ENCODE measurements around the gene NFIB. TPM values are rescaled to one million over a fixed set of nuclear protein-coding genes. Genes with fewer than 3 reads are reported as not detected.
A peak's percentile ranks its signal among the peaks of the same experiment; 100 is the strongest.

The NFIB gene
- total RNA-seq, 2 experiments from 2014 or later: 13.7 to 25.1 TPM

DNA sequence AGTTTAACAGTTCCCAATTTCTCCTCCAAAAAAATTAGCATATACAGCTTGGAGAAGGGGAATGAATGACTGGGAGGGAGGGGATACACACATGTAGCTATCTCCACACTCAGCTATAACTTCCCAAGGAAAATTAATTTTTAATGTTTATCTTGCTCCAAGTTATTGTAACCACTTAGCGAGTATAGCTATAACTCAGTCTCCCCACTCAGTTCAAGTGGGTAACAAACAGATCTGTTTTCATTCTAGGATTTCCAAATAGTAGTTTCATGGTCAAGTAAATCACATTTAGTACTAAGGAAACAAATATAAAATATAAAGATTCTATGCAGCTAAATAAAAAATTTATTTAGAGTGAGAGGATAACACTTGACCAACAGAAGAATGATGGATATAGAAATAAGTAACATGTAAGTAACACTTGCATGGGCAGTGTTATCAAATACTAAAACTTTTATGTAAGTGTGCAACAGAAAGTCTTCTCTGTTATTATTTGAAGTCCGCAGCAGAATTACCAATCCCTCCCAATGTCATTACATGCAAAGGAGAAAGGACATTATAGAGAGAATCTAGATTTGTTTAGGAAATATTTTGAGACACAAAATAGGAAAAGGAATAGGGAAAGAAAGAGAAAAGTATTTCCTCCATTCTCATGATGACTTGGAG is 10.2 kb upstream of the NFIB start:
- no peak overlapping the region; the same call in 1 of the 2 replicates for H2AFZ ChIP-seq (ENCODE audit: low read length)
- peak overlapping the region; percentile 78 for H3K4me2 ChIP-seq (ENCODE audit: low read length)
- POLR2A ChIA-PET: interaction anchor here (0.5 to 1.6 kb wide), 7 partner anchors 13 to 363 kb away, joined by 3 to 8 read pairs (median 4); no protein-coding TSS in a partner anchor

DNA sequence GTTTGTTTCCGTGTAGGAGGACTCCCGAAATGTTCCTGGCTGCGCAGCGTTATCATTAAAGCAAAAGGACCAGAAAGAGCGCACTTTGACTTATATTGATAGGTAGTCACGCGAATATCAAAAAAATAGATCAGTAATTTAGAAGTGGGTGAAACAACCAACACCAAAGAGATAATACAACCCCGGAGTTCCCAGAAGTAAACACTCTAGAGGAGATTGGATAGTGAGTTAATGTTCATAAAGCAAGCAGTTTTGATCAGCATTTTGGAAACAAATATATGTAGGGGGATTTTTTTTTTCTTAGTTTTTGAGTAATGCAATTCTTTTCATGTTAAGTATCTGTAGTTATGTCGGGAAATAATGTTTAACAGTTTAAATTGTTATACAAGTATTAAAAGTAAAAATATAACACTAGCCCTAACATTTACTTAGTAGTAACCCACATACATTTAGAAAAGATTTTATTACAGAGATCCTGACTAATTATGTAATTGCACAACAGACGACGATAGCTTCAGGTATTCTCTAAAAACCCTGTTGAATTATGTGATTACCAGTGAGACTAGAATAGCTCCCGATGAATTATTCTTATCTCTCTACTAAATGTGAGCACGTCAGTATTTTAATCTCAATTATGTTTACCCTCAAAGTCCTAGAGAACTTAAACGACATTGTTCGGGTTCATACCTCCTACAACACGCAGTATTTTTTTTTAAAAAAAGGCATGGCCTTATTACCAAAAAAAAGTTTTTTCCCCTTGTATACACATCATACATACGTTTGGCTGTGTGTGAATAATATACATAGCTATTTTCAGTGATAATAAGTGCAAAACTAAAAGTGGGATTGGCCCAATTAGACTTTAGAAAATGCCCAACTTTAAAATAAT is 9.4 kb upstream of the NFIB start:
- Histone ChIP-seq H3K27ac (ENCODE audit: low read depth, low read length, poor library complexity, severe bottlenecking) (peak overlapping the region; percentile 86), H3K79me2 (ENCODE audit: insufficient read depth, low read depth, low read length) (peaks cover 30% of the 10 kb centered on the region; the same call in 1 of the 2 replicates), H3K9me2 (ENCODE audit: insufficient read depth, low read length) (no peaks in the 10 kb centered on the region), H3K4me3 (ENCODE audit: low read depth, low read length, poor library complexity, severe bottlenecking) (peak overlapping the region; percentile 83), H4K20me1 (ENCODE audit: insufficient read depth, low read length) (no peaks in the 10 kb centered on the region), H3K4me2 (ENCODE audit: low read length) (peak overlapping the region; percentile 78), H3K4me1 (ENCODE audit: insufficient read depth, low read length, poor library complexity, severe bottlenecking) (peaks cover 50% of the 10 kb centered on the region), H3K9me3 (ENCODE audit: low read length) (no peaks in the 10 kb centered on the region), H2AFZ (ENCODE audit: low read length) (peak overlapping the region; percentile 84), H3K36me3 (ENCODE audit: insufficient read depth, low read length) (no peaks in the 10 kb centered on the region)
- TF ChIP-seq, protein P1, sequence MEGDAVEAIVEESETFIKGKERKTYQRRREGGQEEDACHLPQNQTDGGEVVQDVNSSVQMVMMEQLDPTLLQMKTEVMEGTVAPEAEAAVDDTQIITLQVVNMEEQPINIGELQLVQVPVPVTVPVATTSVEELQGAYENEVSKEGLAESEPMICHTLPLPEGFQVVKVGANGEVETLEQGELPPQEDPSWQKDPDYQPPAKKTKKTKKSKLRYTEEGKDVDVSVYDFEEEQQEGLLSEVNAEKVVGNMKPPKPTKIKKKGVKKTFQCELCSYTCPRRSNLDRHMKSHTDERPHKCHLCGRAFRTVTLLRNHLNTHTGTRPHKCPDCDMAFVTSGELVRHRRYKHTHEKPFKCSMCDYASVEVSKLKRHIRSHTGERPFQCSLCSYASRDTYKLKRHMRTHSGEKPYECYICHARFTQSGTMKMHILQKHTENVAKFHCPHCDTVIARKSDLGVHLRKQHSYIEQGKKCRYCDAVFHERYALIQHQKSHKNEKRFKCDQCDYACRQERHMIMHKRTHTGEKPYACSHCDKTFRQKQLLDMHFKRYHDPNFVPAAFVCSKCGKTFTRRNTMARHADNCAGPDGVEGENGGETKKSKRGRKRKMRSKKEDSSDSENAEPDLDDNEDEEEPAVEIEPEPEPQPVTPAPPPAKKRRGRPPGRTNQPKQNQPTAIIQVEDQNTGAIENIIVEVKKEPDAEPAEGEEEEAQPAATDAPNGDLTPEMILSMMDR (conservative IDR thresholded peaks at IDR 0.05; ENCODE audit: low read length): no peak
- TF ChIP-seq EZH2phosphoT487 (IDR thresholded peaks at IDR 0.05; ENCODE audit: borderline replicate concordance, low read depth, low read length): no peak
- BruUV-seq (replicated peaks): TSS peak; percentile 86
- ChIA-PET CTCF (ENCODE audit: unreplicated experiment) (no interaction called here), POLR2A (interaction anchor here (0.5 to 1.6 kb wide), 8 partner anchors 12 to 364 kb away, joined by 3 to 8 read pairs (median 4); no protein-coding TSS in a partner anchor)
- no peak for DNase-seq (ENCODE audit: low spot score)
- intact Hi-C loops (cut with micrococcal nuclease; ENCODE audit: unreplicated experiment): loop anchor here (2.0 to 5.0 kb wide), 5 partner anchors 167 to 1229 kb away; partner anchors contain the start of genes CCDC171, SNAPC3 and ZDHHC21

More for the DNA sequence above, 10.2 kb upstream of the NFIB start:
- no peak for DNase-seq (ENCODE audit: low spot score)
- Histone ChIP-seq H3K27ac (ENCODE audit: low read depth, low read length, poor library complexity, severe bottlenecking) (no peak overlapping the region), H3K4me1 (ENCODE audit: insufficient read depth, low read length, poor library complexity, severe bottlenecking) (peaks cover 42% of the 10 kb centered on the region), H3K79me2 (ENCODE audit: insufficient read depth, low read depth, low read length) (peaks cover 24% of the 10 kb centered on the region; the same call in 1 of the 2 replicates), H3K9me2 (ENCODE audit: insufficient read depth, low read length) (no peaks in the 10 kb centered on the region), H3K36me3 (ENCODE audit: insufficient read depth, low read length) (no peaks in the 10 kb centered on the region), H3K4me3 (ENCODE audit: low read depth, low read length, poor library complexity, severe bottlenecking) (no peak overlapping the region), H3K9me3 (ENCODE audit: low read length) (no peaks in the 10 kb centered on the region), H4K20me1 (ENCODE audit: insufficient read depth, low read length) (no peaks in the 10 kb centered on the region)
- TF ChIP-seq, protein P1 (conservative IDR thresholded peaks at IDR 0.05; ENCODE audit: low read length): no peak
- no peak for TF ChIP-seq EZH2phosphoT487 (IDR thresholded peaks at IDR 0.05; ENCODE audit: borderline replicate concordance, low read depth, low read length)
- no TSS peak for BruUV-seq (replicated peaks)
- CTCF ChIA-PET (ENCODE audit: unreplicated experiment): no interaction called here
- intact Hi-C loops (cut with micrococcal nuclease; ENCODE audit: unreplicated experiment): loop anchor here (2.0 to 5.0 kb wide), 5 partner anchors 167 to 1228 kb away; partner anchors contain the start of genes CCDC171, SNAPC3 and ZDHHC21
